SU-DHL-6 (cell line): ENCODE data around the gene PCDH12.

ENCODE experiments used
- H2AFZ ChIP-seq: fragments of 200-600 bp; sonication (generic); 2 replicates; pipeline ENCODE4 v1.6.1; 2014; ENCODE audit warnings: low read depth, mild to moderate bottlenecking, moderate library complexity, mixed read lengths, antibody characterized with exemption, low read length; ENCODE audit not compliant: severe bottlenecking
- H3F3A ChIP-seq: fragments of 200-600 bp; shearing (Covaris generic); 2 replicates; pipeline ENCODE4 v1.6.0; 2016; ENCODE audit warnings: antibody characterized with exemption, mild to moderate bottlenecking; ENCODE audit not compliant: insufficient read depth
- H3K27ac ChIP-seq: fragments of 200-600 bp; sonication (generic); 2 replicates; pipeline ENCODE4 v1.5.1; 2016; ENCODE audit warnings: low read depth, mild to moderate bottlenecking, low read length, moderate library complexity, mixed read lengths
- H3K27me3 ChIP-seq: fragments of 200-600 bp; sonication (generic), shearing (Covaris generic); 2 replicates; pipeline ENCODE4 v1.6.0; 2014; ENCODE audit warnings: mild to moderate bottlenecking, low read length
- H3K36me3 ChIP-seq: fragments of 200-600 bp; sonication (generic); 2 replicates; pipeline ENCODE4 v1.6.1; 2014; ENCODE audit warnings: mild to moderate bottlenecking, low read length, mixed read lengths
- H3K4me2 ChIP-seq: fragments of 300-600, 200-600 bp; shearing (Covaris generic), sonication (generic); 2 replicates; pipeline ENCODE4 v1.6.0; 2014; ENCODE audit warnings: low read length, low read depth, mild to moderate bottlenecking; ENCODE audit not compliant: poor library complexity, severe bottlenecking
- H3K4me3 ChIP-seq: fragments of 200-600 bp; sonication (generic); 2 replicates; pipeline ENCODE4 v1.5.1; 2014; ENCODE audit warnings: antibody characterized with exemption, low read length, mild to moderate bottlenecking, mixed read lengths; ENCODE audit not compliant: insufficient read depth, poor library complexity, severe bottlenecking
- H3K79me2 ChIP-seq: fragments of 200-600 bp; sonication (generic); 2 replicates; pipeline ENCODE4 v1.6.1; 2014; ENCODE audit warnings: mild to moderate bottlenecking, low read length, moderate library complexity; ENCODE audit not compliant: insufficient read depth
- H3K9ac ChIP-seq: fragments of 200-600 bp; sonication (generic); 2 replicates; pipeline ENCODE4 v1.7.0; 2014; ENCODE audit warnings: mild to moderate bottlenecking, low read length
- H3K9me2 ChIP-seq: fragments of 200-600 bp; sonication (generic); replicated peaks from 2 replicates; pipeline ENCODE4 v1.6.1; 2014; ENCODE audit warnings: low read length; ENCODE audit not compliant: insufficient read depth
- H3K9me3 ChIP-seq: fragments of 200-600 bp; sonication (generic); 2 replicates; pipeline ENCODE4 v1.6.1; 2014; ENCODE audit warnings: low read length, mixed read lengths; ENCODE audit not compliant: insufficient read depth
- H4K20me1 ChIP-seq: fragments of 200-600 bp; sonication (generic); 2 replicates; pipeline ENCODE4 v1.6.1; 2014; ENCODE audit warnings: low read depth, mild to moderate bottlenecking, antibody characterized with exemption, low read length, moderate library complexity, mixed read lengths
- EZH2phosphoT487 ChIP-seq: fragments of 200-600 bp; sonication (generic), shearing (Covaris generic); conservative IDR thresholded peaks from 2 replicates; pipeline ENCODE4 v1.6.1; 2018; ENCODE audit warnings: mild to moderate bottlenecking, antibody characterized with exemption, low read length, moderate library complexity, mixed read lengths
- TF ChIP-seq, protein P1 (sequence below): fragments of 200-600 bp; sonication (generic); IDR thresholded peaks from one replicate; pipeline ENCODE4 v1.5.1; 2017; ENCODE audit warnings: antibody characterized with exemption, mild to moderate bottlenecking, low read length, moderate library complexity; ENCODE audit not compliant: insufficient read depth, poor library complexity, severe bottlenecking

The PCDH12 gene

DNA sequence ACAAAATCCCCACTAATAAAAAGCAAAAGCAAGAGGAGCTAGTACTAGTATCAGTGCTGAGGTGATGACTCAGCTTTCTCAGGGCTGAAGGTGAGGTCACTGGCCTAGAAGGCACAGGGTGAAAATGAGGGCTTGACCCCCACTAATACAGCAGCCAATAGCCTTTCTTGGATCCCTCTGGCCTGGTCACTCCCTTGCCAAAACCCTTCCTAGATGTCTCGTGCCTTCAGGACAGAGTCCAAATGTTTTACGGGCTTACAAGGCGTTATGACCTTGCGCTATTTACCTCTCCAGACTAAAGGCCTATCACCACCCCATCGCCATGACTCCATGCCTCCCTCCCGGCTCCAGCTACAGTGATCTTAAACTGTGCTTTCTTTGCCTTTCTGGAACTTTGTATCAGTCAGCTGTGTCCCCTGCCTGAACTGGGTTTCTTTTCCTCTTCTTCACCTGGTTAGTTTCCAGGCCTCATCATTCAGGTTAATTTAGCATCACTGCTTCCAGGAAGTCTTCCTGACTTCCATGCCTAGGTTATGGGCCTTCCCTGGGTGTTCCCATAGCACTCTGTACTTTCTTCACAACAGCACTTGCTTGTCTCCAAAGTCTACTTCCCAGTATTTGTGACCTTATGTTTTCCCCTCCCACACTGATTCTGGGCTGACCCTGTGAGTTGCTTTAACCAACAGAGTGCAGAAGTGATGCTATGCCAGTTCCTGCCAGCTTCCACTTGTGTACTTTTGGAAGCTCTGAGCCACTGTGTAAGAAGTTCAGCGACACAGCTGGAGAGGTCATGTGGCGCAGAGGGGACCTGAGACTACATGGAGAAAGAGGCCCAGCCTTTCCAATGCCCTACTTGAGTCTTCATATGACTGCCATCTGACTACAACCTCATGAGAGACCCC is 38.5 kb downstream of the PCDH12 start:
- Histone ChIP-seq H3K4me3 (no peak overlapping the region), H3K36me3 (no peaks in the 10 kb centered on the region), H3K79me2 (peaks cover 5% of the 10 kb centered on the region), H3K27me3 (no peaks in the 10 kb centered on the region), H3K4me2 (no peak overlapping the region), H3K9ac (no peak overlapping the region), H3F3A (peaks cover 6% of the 10 kb centered on the region; the same call in 1 of the 2 replicates), H3K9me3 (no peaks in the 10 kb centered on the region), H2AFZ (no peak overlapping the region), H4K20me1 (no peaks in the 10 kb centered on the region), H3K27ac (no peak overlapping the region), H3K9me2 (no peaks in the 10 kb centered on the region)
- no peak for TF ChIP-seq EZH2phosphoT487
- TF ChIP-seq, protein P1, sequence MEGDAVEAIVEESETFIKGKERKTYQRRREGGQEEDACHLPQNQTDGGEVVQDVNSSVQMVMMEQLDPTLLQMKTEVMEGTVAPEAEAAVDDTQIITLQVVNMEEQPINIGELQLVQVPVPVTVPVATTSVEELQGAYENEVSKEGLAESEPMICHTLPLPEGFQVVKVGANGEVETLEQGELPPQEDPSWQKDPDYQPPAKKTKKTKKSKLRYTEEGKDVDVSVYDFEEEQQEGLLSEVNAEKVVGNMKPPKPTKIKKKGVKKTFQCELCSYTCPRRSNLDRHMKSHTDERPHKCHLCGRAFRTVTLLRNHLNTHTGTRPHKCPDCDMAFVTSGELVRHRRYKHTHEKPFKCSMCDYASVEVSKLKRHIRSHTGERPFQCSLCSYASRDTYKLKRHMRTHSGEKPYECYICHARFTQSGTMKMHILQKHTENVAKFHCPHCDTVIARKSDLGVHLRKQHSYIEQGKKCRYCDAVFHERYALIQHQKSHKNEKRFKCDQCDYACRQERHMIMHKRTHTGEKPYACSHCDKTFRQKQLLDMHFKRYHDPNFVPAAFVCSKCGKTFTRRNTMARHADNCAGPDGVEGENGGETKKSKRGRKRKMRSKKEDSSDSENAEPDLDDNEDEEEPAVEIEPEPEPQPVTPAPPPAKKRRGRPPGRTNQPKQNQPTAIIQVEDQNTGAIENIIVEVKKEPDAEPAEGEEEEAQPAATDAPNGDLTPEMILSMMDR = no peak

DNA sequence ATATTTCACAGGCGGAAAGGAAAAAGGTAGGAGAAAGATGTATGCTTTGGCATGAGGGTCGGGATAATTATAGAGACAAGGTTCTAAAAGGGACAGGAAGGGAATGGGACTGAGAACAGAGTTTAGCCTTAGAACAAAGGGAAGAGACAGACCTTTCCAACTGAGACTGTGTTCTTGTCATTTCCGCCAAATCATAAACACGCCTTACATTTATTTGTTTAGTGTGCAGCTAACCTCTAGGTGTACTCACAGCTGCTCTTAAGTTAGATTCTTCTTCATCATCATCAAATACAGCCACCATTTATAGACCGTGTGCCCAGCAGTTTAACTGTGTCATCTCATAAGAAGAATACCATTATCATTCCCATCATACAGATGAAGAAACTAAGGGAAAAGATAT is 40.2 kb downstream of the PCDH12 start:
- H3K9me2 ChIP-seq = no peaks in the 10 kb centered on the region
- no peaks in the 10 kb centered on the region for H3K36me3 ChIP-seq
- TF ChIP-seq, protein P1 = no peak
- TF ChIP-seq EZH2phosphoT487 = no peak
- H4K20me1 ChIP-seq = no peaks in the 10 kb centered on the region
- no peak overlapping the region for H3K27ac ChIP-seq
- H3K4me3 ChIP-seq = no peak overlapping the region
- H3K79me2 ChIP-seq = no peaks in the 10 kb centered on the region
- no peak overlapping the region for H2AFZ ChIP-seq
- no peaks in the 10 kb centered on the region for H3K9me3 ChIP-seq
- no peak overlapping the region for H3K9ac ChIP-seq
- no peaks in the 10 kb centered on the region for H3K27me3 ChIP-seq
- peaks cover 6% of the 10 kb centered on the region; the same call in 1 of the 2 replicates for H3F3A ChIP-seq
- H3K4me2 ChIP-seq = no peak overlapping the region

DNA sequence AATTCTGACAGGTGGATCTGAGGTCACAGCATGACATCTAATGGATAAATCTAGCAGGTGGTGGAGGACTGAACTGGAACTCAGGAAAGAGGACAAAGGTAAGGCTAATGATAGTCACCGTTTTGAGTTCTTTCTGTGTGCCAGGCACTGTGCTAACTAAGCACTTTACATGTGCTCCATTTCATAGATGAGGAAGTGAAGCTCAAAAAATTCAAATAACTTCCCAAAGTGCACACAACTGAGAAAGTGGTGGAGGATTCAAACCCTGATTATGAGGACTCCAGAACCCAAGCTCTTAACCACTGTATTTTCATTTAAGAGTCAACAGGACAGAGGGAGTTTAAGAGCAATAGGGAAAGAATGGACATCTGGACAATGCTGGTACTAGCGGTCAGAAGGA is 41.5 kb downstream of the PCDH12 start:
- H3K9me3 ChIP-seq = no peaks in the 10 kb centered on the region
- no peaks in the 10 kb centered on the region for H3K27me3 ChIP-seq
- no peak overlapping the region for H3K4me3 ChIP-seq
- no peak overlapping the region for H2AFZ ChIP-seq
- H3K36me3 ChIP-seq = no peaks in the 10 kb centered on the region
- H3K27ac ChIP-seq = no peak overlapping the region
- H3K79me2 ChIP-seq = no peaks in the 10 kb centered on the region
- H3K9ac ChIP-seq = no peak overlapping the region
- 0 out of 2 replicates have a peak, but pooled peaks cover under 1% of the 10 kb centered on the region for H3F3A ChIP-seq
- H3K9me2 ChIP-seq = no peaks in the 10 kb centered on the region
- TF ChIP-seq, protein P1 = no peak
- TF ChIP-seq EZH2phosphoT487 = no peak
- no peak overlapping the region for H3K4me2 ChIP-seq
- H4K20me1 ChIP-seq = no peaks in the 10 kb centered on the region
